ENCODE data around the gene CDKN2A. TPM values are rescaled to one million over a fixed set of nuclear protein-coding genes. Genes with fewer than 3 reads are reported as not detected.

CDKN2A gene
- total and polyA plus RNA-seq, 4 donors = 2.3 to 9.4 (median 5.3) TPM

DNA sequence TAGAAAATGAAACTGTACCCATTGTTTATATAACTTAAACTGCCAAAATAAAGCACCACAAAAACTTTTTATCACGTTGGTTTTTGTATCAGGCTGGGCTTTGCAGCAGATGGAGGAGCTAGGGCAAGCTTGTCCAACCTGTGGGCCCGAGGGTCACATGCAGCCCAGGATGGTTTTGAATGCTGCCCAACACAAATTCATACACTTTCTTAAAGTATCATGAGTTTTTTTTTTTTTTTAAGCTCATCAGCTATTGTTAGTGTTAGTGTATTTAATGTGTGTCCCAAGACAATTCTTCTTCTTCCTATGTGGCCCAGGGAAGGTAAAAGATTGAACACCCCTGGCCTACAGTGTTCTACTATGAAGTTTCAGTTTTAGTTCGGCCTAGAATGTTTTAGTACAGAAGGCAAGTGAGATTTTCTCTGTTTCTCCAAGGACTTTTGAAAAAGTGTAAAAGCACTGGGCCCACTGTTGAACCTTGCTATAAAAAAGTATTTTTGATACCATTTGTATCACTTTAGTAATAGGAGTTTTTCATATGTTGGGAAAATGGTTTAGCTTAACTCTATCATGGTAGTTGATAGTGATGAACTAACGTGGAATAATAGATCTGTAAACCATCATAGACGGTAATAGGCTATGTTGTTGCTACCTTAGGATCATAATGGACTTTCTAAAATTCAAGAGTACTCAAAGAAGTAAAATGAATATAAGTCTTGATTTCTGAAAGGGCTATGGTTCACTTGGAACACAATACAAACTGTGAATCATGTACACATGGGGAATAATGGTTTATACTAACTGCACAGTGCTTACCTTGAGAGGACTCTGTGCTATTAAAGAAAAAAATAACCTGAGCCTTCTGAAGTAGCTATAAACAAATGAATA, 2.9 kb downstream of the CDKN2A start:
- H3K27ac ChIP-seq (ENCODE audit: low read depth in 1 of 2, low read length in 2 of 2) = no peak overlapping the region
- intact Hi-C loops (cut with DNase I) = no loop called here
- 90% methylated on average over 5 of the region's 5 CpGs for WGBS, 2 donors
- no peak overlapping the region for H3K4me3 ChIP-seq (ENCODE audit: low read length in 2 of 2)
- no peaks in the 10 kb centered on the region for H3K9me3 ChIP-seq (ENCODE audit: control insufficient read depth, low read length)
- DNase-seq = no peak
- H3K4me1 ChIP-seq (ENCODE audit: control insufficient read depth in 1 of 2, insufficient read depth in 2 of 2, low read length in 2 of 2) = no peaks in the 10 kb centered on the region
- H3K36me3 ChIP-seq (ENCODE audit: control insufficient read depth in 1 of 2, insufficient read depth in 2 of 2, low read length in 1 of 2) = no peaks in the 10 kb centered on the region
- no peak for ATAC-seq (ENCODE audit: low FRiP score)
- no peaks in the 10 kb centered on the region for H3K27me3 ChIP-seq (ENCODE audit: control insufficient read depth in 1 of 2, insufficient read depth in 2 of 2, low read length in 1 of 2)

DNA sequence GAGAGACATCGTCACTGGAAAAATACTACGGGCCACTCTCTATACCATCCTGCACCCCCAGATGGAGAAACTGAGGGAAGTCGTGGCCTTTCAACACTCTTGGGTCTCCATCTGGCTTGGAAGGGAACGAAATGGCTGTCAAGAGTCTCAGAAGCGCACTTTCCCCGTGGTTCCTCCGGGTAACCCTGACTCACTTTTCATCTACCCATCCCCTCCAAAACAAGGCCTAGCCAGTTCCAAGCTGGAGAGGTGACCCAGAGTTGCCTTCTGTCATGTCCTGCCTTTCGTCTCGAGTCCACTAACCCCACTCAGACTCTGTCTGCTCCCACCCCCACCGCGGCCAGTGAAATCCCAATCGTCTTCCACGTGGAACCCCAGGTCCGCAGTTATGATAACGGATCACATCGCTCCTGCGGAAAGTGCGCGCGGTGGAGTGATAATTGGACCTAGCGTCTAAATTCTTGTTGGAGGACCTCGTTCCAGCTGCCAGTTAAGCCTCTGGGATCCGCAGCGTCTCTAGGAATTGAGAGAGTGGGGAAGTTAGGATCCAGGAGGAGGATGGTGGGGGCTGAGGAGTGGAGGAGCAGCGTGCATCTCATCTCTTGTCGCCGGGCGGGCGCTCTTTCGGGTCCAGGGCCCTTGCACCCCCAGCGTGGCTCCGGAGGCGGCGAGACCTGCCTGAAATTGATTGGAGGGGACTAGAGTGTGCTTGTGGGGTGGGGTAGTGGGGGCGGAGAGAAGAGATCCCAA, 4.6 kb downstream of the CDKN2A start:
- no peak overlapping the region for H3K27ac ChIP-seq (ENCODE audit: low read depth in 1 of 2, low read length in 2 of 2)
- WGBS, 2 donors = 26 to 32% methylated on average over 35 of the region's 35 CpGs
- no peaks in the 10 kb centered on the region for H3K4me1 ChIP-seq (ENCODE audit: control insufficient read depth in 1 of 2, insufficient read depth in 2 of 2, low read length in 2 of 2)
- no peaks in the 10 kb centered on the region for H3K27me3 ChIP-seq (ENCODE audit: control insufficient read depth in 1 of 2, insufficient read depth in 2 of 2, low read length in 1 of 2)
- no peaks in the 10 kb centered on the region for H3K9me3 ChIP-seq (ENCODE audit: control insufficient read depth, low read length)
- peak in 1 of 2 donors; percentile 73 for DNase-seq
- ATAC-seq (ENCODE audit: low FRiP score) = no peak
- no peak overlapping the region for H3K4me3 ChIP-seq (ENCODE audit: low read length in 2 of 2)
- no peaks in the 10 kb centered on the region for H3K36me3 ChIP-seq (ENCODE audit: control insufficient read depth in 1 of 2, insufficient read depth in 2 of 2, low read length in 1 of 2)
- intact Hi-C loops (cut with DNase I) = no loop called here

DNA sequence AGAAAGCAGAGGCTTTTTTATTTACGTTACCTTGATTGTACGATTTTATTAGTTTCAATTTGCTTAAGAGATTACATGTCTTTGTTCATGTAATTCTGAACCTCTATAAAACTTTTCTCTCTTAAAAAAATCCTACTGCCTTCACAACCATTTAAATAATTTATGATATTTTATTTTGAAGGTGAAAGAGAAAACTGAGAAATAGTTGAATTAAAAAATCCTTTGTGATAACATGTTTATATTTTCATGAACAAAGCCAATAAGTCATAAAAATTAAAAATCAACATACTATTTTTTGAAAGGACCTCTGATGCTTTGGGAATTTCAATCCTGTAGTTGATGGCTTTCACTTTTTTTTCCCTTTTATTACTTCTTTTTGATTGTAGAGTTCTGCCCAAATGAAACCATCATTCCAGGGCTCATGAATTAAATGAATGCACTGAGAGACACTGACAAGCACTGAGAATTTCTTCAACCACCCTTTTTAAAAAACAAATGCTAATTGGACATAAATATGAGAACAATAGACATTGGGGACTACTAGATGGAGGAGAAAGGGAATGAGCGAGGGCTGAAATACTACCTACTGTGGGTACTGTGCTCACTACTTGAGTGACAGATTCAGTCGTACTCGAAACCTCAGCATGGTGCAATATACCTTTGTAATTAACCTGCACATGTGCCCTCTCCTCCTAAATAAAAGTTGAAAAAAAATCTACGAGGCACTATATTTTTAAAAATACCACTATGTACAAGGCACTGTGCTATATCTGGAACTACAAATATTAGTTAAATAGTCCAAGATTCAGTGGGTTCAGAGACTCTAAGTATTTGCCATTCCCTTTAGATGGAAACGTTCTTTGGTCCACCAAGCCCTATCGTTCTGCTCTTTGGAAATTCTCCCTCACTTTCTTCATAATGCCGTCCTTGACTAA, 5.9 kb downstream of the CDKN2A start:
- DNase-seq = no peak
- no peaks in the 10 kb centered on the region for H3K4me1 ChIP-seq (ENCODE audit: control insufficient read depth in 1 of 2, insufficient read depth in 2 of 2, low read length in 2 of 2)
- no peak for ATAC-seq (ENCODE audit: low FRiP score)
- H3K9me3 ChIP-seq (ENCODE audit: control insufficient read depth, low read length) = no peaks in the 10 kb centered on the region
- no peaks in the 10 kb centered on the region for H3K27me3 ChIP-seq (ENCODE audit: control insufficient read depth in 1 of 2, insufficient read depth in 2 of 2, low read length in 1 of 2)
- H3K36me3 ChIP-seq (ENCODE audit: control insufficient read depth in 1 of 2, insufficient read depth in 2 of 2, low read length in 1 of 2) = no peaks in the 10 kb centered on the region
- WGBS, 2 donors = 47 to 59% methylated on average over 9 of the region's 9 CpGs
- intact Hi-C loops (cut with DNase I) = no loop called here
- H3K4me3 ChIP-seq (ENCODE audit: low read length in 2 of 2) = no peak overlapping the region
- H3K27ac ChIP-seq (ENCODE audit: low read depth in 1 of 2, low read length in 2 of 2) = no peak overlapping the region

DNA sequence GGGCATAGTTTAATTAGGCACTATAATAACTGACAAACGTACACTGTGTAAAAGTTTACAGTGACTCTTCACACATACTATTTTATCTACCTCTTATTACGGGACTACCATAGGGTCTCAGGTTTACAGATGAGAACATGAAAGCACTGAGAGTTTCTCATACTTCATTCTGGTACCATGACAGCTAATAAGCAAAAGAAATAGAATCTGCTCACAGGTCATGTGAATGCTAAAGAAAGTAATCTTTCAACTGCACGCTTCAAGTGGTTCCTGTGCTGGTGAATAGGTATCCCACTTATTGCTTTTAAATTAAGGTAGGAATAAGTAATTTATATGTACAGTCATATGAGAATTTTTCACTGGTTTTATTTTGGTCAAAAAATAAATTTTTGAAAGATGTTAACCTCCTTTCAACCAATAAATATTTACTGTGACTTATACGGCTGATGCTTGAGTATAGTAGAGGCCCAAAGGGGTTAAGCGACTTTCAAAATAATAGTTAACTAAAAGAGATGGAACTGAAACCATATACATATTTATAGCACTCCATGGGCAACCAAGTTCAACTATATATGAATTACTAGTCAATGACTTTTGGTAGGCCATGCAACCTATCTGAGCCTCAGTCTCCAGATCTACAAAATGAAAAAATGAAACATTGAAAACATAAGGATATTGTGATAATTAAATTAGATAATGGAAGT, 8.1 kb downstream of the CDKN2A start:
- DNase-seq = no peak
- no peaks in the 10 kb centered on the region for H3K4me1 ChIP-seq (ENCODE audit: control insufficient read depth in 1 of 2, insufficient read depth in 2 of 2, low read length in 2 of 2)
- no peaks in the 10 kb centered on the region for H3K9me3 ChIP-seq (ENCODE audit: control insufficient read depth, low read length)
- WGBS, 2 donors = 82 to 86% methylated on average over 5 of the region's 5 CpGs
- intact Hi-C loops (cut with DNase I) = no loop called here
- H3K4me3 ChIP-seq (ENCODE audit: low read length in 2 of 2) = no peak overlapping the region
- no peaks in the 10 kb centered on the region for H3K27me3 ChIP-seq (ENCODE audit: control insufficient read depth in 1 of 2, insufficient read depth in 2 of 2, low read length in 1 of 2)
- H3K27ac ChIP-seq (ENCODE audit: low read depth in 1 of 2, low read length in 2 of 2) = no peak overlapping the region
- ATAC-seq (ENCODE audit: low FRiP score) = no peak
- no peaks in the 10 kb centered on the region for H3K36me3 ChIP-seq (ENCODE audit: control insufficient read depth in 1 of 2, insufficient read depth in 2 of 2, low read length in 1 of 2)

DNA sequence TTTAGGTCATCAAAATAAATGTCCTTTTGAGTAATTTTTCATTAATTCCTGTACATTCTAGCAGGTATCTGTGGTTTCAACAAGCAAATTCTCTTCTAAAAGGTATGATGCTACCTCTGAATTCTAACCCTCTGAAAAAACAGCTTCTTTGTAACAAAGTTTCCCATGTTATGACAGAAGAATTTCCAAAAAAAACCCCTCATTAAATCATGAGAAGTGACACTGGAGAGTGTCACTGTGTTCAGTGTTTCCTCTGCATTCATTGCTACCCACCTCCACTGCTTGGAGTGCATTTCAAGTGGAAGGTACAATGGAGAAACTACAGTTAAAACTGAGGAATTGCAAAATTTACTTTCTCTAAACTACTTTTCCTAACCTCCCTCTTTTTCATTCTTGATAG, 10.1 kb downstream of the CDKN2A start:
- intact Hi-C loops (cut with DNase I) = no loop called here
- H3K9me3 ChIP-seq (ENCODE audit: control insufficient read depth, low read length) = no peaks in the 10 kb centered on the region
- H3K27ac ChIP-seq (ENCODE audit: low read depth in 1 of 2, low read length in 2 of 2) = no peak overlapping the region
- H3K36me3 ChIP-seq (ENCODE audit: control insufficient read depth in 1 of 2, insufficient read depth in 2 of 2, low read length in 1 of 2) = no peaks in the 10 kb centered on the region
- DNase-seq (no peak), ATAC-seq (ENCODE audit: low FRiP score) (no peak)
- no peaks in the 10 kb centered on the region for H3K4me1 ChIP-seq (ENCODE audit: control insufficient read depth in 1 of 2, insufficient read depth in 2 of 2, low read length in 2 of 2)
- H3K27me3 ChIP-seq (ENCODE audit: control insufficient read depth in 1 of 2, insufficient read depth in 2 of 2, low read length in 1 of 2) = no peaks in the 10 kb centered on the region
- no peak overlapping the region for H3K4me3 ChIP-seq (ENCODE audit: low read length in 2 of 2)

DNA sequence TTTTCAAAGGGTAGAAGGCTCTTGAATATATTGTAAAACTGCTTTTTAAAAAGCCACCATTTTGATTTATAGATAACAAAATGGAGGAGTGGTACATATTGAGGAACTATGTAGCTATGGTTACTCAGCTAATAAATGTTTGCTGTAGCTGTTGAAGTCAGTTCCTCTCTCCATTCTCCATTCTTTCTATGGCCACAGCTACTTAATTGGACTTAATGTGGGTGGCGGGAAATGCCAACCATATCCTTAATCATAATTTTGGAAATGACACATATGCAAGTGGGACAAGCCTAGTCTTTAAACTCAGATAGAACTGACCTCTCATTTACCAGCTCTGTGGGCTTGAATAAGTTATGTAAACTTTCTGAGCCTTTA, 10.6 kb downstream of the CDKN2A start:
- no peak overlapping the region for H3K27ac ChIP-seq (ENCODE audit: low read depth in 1 of 2, low read length in 2 of 2)
- no peak overlapping the region for H3K4me3 ChIP-seq (ENCODE audit: low read length in 2 of 2)
- DNase-seq (no peak), ATAC-seq (ENCODE audit: low FRiP score) (no peak)
- intact Hi-C loops (cut with DNase I) = no loop called here
- WGBS, 2 donors = 73 to 82% methylated on average over 1 of the region's 1 CpG
- no peaks in the 10 kb centered on the region for H3K4me1 ChIP-seq (ENCODE audit: control insufficient read depth in 1 of 2, insufficient read depth in 2 of 2, low read length in 2 of 2)
- H3K36me3 ChIP-seq (ENCODE audit: control insufficient read depth in 1 of 2, insufficient read depth in 2 of 2, low read length in 1 of 2) = no peaks in the 10 kb centered on the region
- H3K9me3 ChIP-seq (ENCODE audit: control insufficient read depth, low read length) = no peaks in the 10 kb centered on the region
- no peaks in the 10 kb centered on the region for H3K27me3 ChIP-seq (ENCODE audit: control insufficient read depth in 1 of 2, insufficient read depth in 2 of 2, low read length in 1 of 2)

DNA sequence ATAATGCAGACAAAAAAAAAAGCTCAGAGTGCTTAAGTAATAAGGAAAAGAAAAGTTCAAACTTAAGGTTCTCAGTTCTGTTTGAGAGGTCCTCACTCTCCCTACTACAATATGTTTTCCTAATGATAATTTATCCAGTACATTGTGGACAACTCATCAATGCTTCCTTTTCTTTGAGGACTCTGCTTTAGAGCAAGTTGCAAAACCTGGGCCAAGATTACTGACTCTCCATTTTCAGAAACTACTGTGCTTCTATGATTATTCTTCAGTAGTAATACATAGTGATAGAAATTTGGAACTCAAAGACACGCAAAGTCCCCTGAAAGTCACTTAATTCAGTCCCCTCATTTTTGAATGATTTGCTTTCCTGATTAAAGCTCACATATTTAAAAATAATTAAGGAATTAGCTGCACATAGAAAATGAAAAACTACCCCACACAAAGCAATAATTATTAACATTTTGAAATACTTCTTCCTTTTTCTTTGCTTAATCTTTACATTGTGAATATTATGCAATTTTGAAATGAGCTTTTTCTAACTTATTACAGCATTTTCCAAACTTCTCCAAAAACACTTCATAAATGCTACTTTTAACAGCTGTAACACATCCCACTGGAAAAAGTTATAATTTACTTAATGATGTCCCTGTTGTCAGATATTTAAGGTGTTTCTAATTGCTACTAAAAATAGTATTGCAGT, 11.2 kb downstream of the CDKN2A start:
- intact Hi-C loops (cut with DNase I) = no loop called here
- Histone ChIP-seq H3K4me1 (ENCODE audit: control insufficient read depth in 1 of 2, insufficient read depth in 2 of 2, low read length in 2 of 2) (no peaks in the 10 kb centered on the region), H3K27ac (ENCODE audit: low read depth in 1 of 2, low read length in 2 of 2) (no peak overlapping the region), H3K27me3 (ENCODE audit: control insufficient read depth in 1 of 2, insufficient read depth in 2 of 2, low read length in 1 of 2) (no peaks in the 10 kb centered on the region), H3K36me3 (ENCODE audit: control insufficient read depth in 1 of 2, insufficient read depth in 2 of 2, low read length in 1 of 2) (no peaks in the 10 kb centered on the region), H3K9me3 (ENCODE audit: control insufficient read depth, low read length) (no peaks in the 10 kb centered on the region), H3K4me3 (ENCODE audit: low read length in 2 of 2) (no peak overlapping the region)
- ATAC-seq (ENCODE audit: low FRiP score) = no peak
- no peak for DNase-seq
- WGBS, 2 donors = 71 to 74% methylated on average over 1 of the region's 1 CpG

DNA sequence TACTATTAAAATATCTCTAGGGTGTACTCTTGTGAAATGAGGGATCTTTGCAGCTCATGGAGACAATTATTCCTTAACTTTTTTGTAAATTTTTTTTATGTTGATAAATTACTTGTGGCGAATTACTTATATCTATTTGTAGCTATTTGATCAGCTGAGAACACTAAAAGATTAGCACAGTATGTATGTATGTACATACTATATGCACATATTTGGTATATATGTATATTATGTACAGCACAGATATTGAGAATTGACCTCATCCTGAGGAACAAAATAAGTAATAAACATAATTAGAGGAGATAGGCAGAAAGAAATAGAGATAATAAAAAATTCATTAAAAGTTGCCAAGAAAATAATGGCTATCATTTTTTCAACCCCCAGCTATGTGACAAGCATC, 11.8 kb downstream of the CDKN2A start:
- no peak for ATAC-seq (ENCODE audit: low FRiP score)
- Histone ChIP-seq H3K36me3 (ENCODE audit: control insufficient read depth in 1 of 2, insufficient read depth in 2 of 2, low read length in 1 of 2) (no peaks in the 10 kb centered on the region), H3K27ac (ENCODE audit: low read depth in 1 of 2, low read length in 2 of 2) (no peak overlapping the region), H3K27me3 (ENCODE audit: control insufficient read depth in 1 of 2, insufficient read depth in 2 of 2, low read length in 1 of 2) (no peaks in the 10 kb centered on the region), H3K4me3 (ENCODE audit: low read length in 2 of 2) (no peak overlapping the region), H3K4me1 (ENCODE audit: control insufficient read depth in 1 of 2, insufficient read depth in 2 of 2, low read length in 2 of 2) (no peaks in the 10 kb centered on the region), H3K9me3 (ENCODE audit: control insufficient read depth, low read length) (no peaks in the 10 kb centered on the region)
- 48 to 70% methylated on average over 1 of the region's 1 CpG for WGBS, 2 donors
- intact Hi-C loops (cut with DNase I) = no loop called here
- DNase-seq = no peak
